GM18511 (cell line): Measurements from ENCODE around the gene SELENOS.

Experiments used
- ATAC-seq: cut with Tn5 transposase; IDR thresholded peaks from one replicate; pipeline ENCODE4 v1.9.1; 2021; ENCODE audit warnings: mild to moderate bottlenecking, moderate library complexity; ENCODE audit not compliant: unreplicated experiment

The SELENOS gene

GRCh38 chr15:101277943-101278564 is 769 bp upstream of the SELENOS start:
- no peak for ATAC-seq

- no peak for ATAC-seq
Measured at GRCh38 chr15:101276501-101277037, 716 bp downstream of the SELENOS start.

- ATAC-seq, result peak; percentile 31
Measured at GRCh38 chr15:101275018-101275417, 2.3 kb downstream of the SELENOS start.

GRCh38 chr15:101273534-101273933 is 3.8 kb downstream of the SELENOS start:
- no peak for ATAC-seq

- ATAC-seq, result no peak
Measured at GRCh38 chr15:101272584-101272983, 4.7 kb downstream of the SELENOS start.

GRCh38 chr15:101269479-101270223 is 7.6 kb downstream of the SELENOS start:
- ATAC-seq, result no peak

GRCh38 chr15:101267320-101268104 is 9.8 kb downstream of the SELENOS start:
- ATAC-seq, result no peak

GRCh38 chr15:101266787-101267186 is 10.5 kb downstream of the SELENOS start:
- ATAC-seq, result no peak

GRCh38 chr15:101266034-101266433 is 11.3 kb downstream of the SELENOS start:
- no peak for ATAC-seq

- peak; percentile 57 for ATAC-seq
Measured at GRCh38 chr15:101264911-101265641, 12.2 kb downstream of the SELENOS start.

GRCh38 chr15:101264011-101264410 is 13.3 kb downstream of the SELENOS start:
- ATAC-seq, result peak; percentile 62

GRCh38 chr15:101262551-101262950 is 14.7 kb downstream of the SELENOS start:
- no peak for ATAC-seq

- peak; percentile 78 for ATAC-seq
Measured at GRCh38 chr15:101258238-101259144, 18.8 kb downstream of the SELENOS start.

GRCh38 chr15:101256757-101257156 is 20.5 kb downstream of the SELENOS start:
- no peak for ATAC-seq

- ATAC-seq, result no peak
Measured at GRCh38 chr15:101255615-101256241, 21.6 kb downstream of the SELENOS start.

- ATAC-seq, result no peak
Measured at GRCh38 chr15:101255051-101255395, 22.3 kb downstream of the SELENOS start.

GRCh38 chr15:101254157-101255050 is 22.9 kb downstream of the SELENOS start:
- no peak for ATAC-seq

- no peak for ATAC-seq
Measured at GRCh38 chr15:101252836-101253235, 24.4 kb downstream of the SELENOS start.
